Sigmoid colon (tissue), 4 donors: ENCODE measurements around the gene HK1.

ENCODE experiments used
- EP300 ChIP-seq, 4 donors: sonication (generic); formaldehyde crosslinking; IDR thresholded peaks; one replicate each; pipeline ENCODE4 v1.6.1; 2017; ENCODE audit warnings: antibody characterized with exemption in 4 of 4
- POLR2A ChIP-seq, 2 donors: fragments of 450-650 bp; IDR thresholded peaks; one replicate each; pipeline ENCODE4 v1.6.1; 2016; ENCODE audit warnings: antibody characterized with exemption in 2 of 2, mild to moderate bottlenecking in 2 of 2, moderate library complexity in 2 of 2
- POLR2AphosphoS5 ChIP-seq, 4 donors: sonication (generic); formaldehyde crosslinking; IDR thresholded peaks; one replicate each; pipeline ENCODE4 v1.6.1; 2017; ENCODE audit warnings: antibody characterized with exemption in 4 of 4
- TF ChIP-seq, protein P1 (sequence below), 4 experiments: fragments of 450-650 bp in 3 of 4; fragments of 200-600 bp in 1 of 4; IDR thresholded peaks; one replicate each; pipeline ENCODE4 v1.5.1; 2016 to 2019; ENCODE audit warnings: antibody characterized with exemption in 4 of 4, mild to moderate bottlenecking in 3 of 4, moderate library complexity in 2 of 4

GRCh38 chr10:69336952-69337295 is 58.6 kb downstream of the HK1 start:
- TF ChIP-seq, protein P1, sequence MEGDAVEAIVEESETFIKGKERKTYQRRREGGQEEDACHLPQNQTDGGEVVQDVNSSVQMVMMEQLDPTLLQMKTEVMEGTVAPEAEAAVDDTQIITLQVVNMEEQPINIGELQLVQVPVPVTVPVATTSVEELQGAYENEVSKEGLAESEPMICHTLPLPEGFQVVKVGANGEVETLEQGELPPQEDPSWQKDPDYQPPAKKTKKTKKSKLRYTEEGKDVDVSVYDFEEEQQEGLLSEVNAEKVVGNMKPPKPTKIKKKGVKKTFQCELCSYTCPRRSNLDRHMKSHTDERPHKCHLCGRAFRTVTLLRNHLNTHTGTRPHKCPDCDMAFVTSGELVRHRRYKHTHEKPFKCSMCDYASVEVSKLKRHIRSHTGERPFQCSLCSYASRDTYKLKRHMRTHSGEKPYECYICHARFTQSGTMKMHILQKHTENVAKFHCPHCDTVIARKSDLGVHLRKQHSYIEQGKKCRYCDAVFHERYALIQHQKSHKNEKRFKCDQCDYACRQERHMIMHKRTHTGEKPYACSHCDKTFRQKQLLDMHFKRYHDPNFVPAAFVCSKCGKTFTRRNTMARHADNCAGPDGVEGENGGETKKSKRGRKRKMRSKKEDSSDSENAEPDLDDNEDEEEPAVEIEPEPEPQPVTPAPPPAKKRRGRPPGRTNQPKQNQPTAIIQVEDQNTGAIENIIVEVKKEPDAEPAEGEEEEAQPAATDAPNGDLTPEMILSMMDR (IDR thresholded peaks at IDR 0.05) = no peak
- TF ChIP-seq POLR2A (IDR thresholded peaks at IDR 0.05) (no peak), EP300 (IDR thresholded peaks at IDR 0.05) (no peak), POLR2AphosphoS5 (IDR thresholded peaks at IDR 0.05) (no peak)
